ENCODE results near the gene PRDM16.

DNA sequence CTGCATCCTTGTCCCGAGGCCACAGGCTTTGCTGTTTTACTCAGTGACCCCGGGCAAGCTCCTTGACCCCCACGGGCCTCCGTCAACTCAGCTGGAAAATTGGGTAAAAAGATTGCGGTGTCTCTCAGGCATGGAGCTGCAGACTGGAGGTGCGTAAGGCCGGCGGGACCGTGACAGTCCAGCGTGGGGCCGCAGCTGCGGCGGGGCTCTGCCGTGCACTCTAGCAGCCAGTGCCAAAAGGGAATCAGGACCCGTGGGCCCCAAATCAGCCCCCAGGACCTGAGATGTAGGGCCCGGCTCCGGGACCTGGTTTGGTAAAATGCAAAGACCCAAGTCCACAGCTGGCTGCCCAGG lies 158.3 kb downstream of the PRDM16 start:
- TF ChIP-seq CTCF (conservative IDR thresholded peaks at IDR 0.05; ENCODE audit: low read length) (no peak), EZH2phosphoT487 (IDR thresholded peaks at IDR 0.05; ENCODE audit: borderline replicate concordance) (no peak)
